Mesenchymal stem cell (in vitro differentiated cells and primary cell): ENCODE data around the gene AKIRIN2.
"Not testable (repeated sequence)": the region's sequence is repeated elsewhere in the genome, so short reads cannot be mapped to it uniquely, and the experiment has no call there.

Experiments used
- DNase-seq: peaks from one replicate; pipeline ENCODE4 v3.0.0-alpha.2; 2013
- H2AFZ ChIP-seq: one replicate; pipeline ENCODE4 v1.6.1; 2013; ENCODE audit warnings: low read depth, mild to moderate bottlenecking, control low read depth, inconsistent platforms, low read length, moderate library complexity
- H2AK5ac ChIP-seq: 2 replicates; pipeline ENCODE4 v1.6.1; 2013; ENCODE audit warnings: low read length, moderate library complexity, mild to moderate bottlenecking, inconsistent platforms; ENCODE audit not compliant: severe bottlenecking
- H2BK120ac ChIP-seq: one replicate; pipeline ENCODE4 v1.6.1; 2013; ENCODE audit warnings: low read depth, mild to moderate bottlenecking, inconsistent platforms, low read length, moderate library complexity
- H2BK12ac ChIP-seq, 2 experiments: one replicate each; pipeline ENCODE4 v1.6.1; 2013; ENCODE audit warnings: inconsistent platforms in 2 of 2, low read length in 2 of 2, mild to moderate bottlenecking in 2 of 2, moderate library complexity in 2 of 2, control low read depth in 1 of 2
- H2BK15ac ChIP-seq: one replicate; pipeline ENCODE4 v1.6.1; 2013; ENCODE audit warnings: mild to moderate bottlenecking, low read depth, inconsistent platforms; ENCODE audit not compliant: poor library complexity, severe bottlenecking
- H2BK5ac ChIP-seq: 2 replicates; pipeline ENCODE4 v1.6.1; 2013; ENCODE audit warnings: low read depth, mild to moderate bottlenecking, low read length, control low read depth, inconsistent platforms; ENCODE audit not compliant: poor library complexity, severe bottlenecking
- H3K14ac ChIP-seq, 2 experiments: one replicate each; pipeline ENCODE4 v1.6.1; 2013; ENCODE audit warnings: inconsistent platforms in 2 of 2, low read length in 2 of 2, control low read depth in 1 of 2, mild to moderate bottlenecking in 1 of 2, moderate library complexity in 1 of 2
- H3K18ac ChIP-seq, 2 experiments: one replicate each; pipeline ENCODE4 v1.6.1; 2013; ENCODE audit warnings: inconsistent platforms in 2 of 2, low read length in 2 of 2, control low read depth in 1 of 2, low read depth in 1 of 2, mild to moderate bottlenecking in 1 of 2
- H3K23ac ChIP-seq, 2 experiments: one replicate each; pipeline ENCODE4 v1.6.1; 2013; ENCODE audit warnings: inconsistent platforms in 2 of 2, low read length in 2 of 2, mild to moderate bottlenecking in 2 of 2, moderate library complexity in 2 of 2, control low read depth in 1 of 2
- H3K27ac ChIP-seq: 2 replicates; pipeline ENCODE4 v1.5.1; 2013; ENCODE audit warnings: mild to moderate bottlenecking, moderate library complexity, low read length, control low read depth, inconsistent platforms; ENCODE audit not compliant: poor library complexity, severe bottlenecking
- H3K27me3 ChIP-seq, 2 experiments: 2 replicates each; pipeline versions ENCODE4 v1.6.1 to v1.7.0; 2013; ENCODE audit warnings: low read length in 2 of 2, mild to moderate bottlenecking in 2 of 2, moderate library complexity in 2 of 2, control low read depth in 1 of 2, inconsistent platforms in 1 of 2; ENCODE audit not compliant: control insufficient read depth in 1 of 2, insufficient read depth in 1 of 2
- H3K36me3 ChIP-seq, 2 experiments: 2 replicates each; pipeline versions ENCODE4 v1.6.1 to v1.7.0; 2013; ENCODE audit warnings: low read length in 2 of 2, control low read depth in 1 of 2, inconsistent platforms in 1 of 2, low read depth in 1 of 2, mild to moderate bottlenecking in 1 of 2; ENCODE audit not compliant: insufficient read depth in 2 of 2, control insufficient read depth in 1 of 2
- H3K4ac ChIP-seq, 2 experiments: one replicate each; pipeline ENCODE4 v1.6.1; 2013; ENCODE audit warnings: inconsistent platforms in 2 of 2, low read length in 2 of 2, mild to moderate bottlenecking in 2 of 2, moderate library complexity in 2 of 2, control low read depth in 1 of 2, low read depth in 1 of 2
- H3K4me1 ChIP-seq: 2 replicates; pipeline ENCODE4 v1.6.1; 2013; ENCODE audit warnings: low read depth, low read length, control low read depth; ENCODE audit not compliant: control insufficient read depth, insufficient read depth
- H3K4me2 ChIP-seq: 2 replicates; pipeline ENCODE4 v1.6.1; 2013; ENCODE audit warnings: low read length, mild to moderate bottlenecking, inconsistent platforms; ENCODE audit not compliant: poor library complexity, severe bottlenecking
- H3K4me3 ChIP-seq, 2 experiments: 2 replicates each; pipeline versions ENCODE4 v1.5.1 to v1.7.0; 2013; ENCODE audit warnings: low read length in 2 of 2, mild to moderate bottlenecking in 2 of 2, control low read depth in 1 of 2, low read depth in 1 of 2; ENCODE audit not compliant: insufficient read depth in 1 of 2
- H3K79me1 ChIP-seq: replicated peaks from 2 replicates; pipeline ENCODE4 v1.6.1; 2013; ENCODE audit warnings: mild to moderate bottlenecking, control low read depth, low read length, inconsistent platforms; ENCODE audit not compliant: poor library complexity, severe bottlenecking
- H3K9ac ChIP-seq: 2 replicates; pipeline ENCODE4 v1.7.0; 2013; ENCODE audit warnings: mild to moderate bottlenecking, low read length, moderate library complexity
- H3K9me3 ChIP-seq: 2 replicates; pipeline ENCODE4 v1.7.0; 2013; ENCODE audit warnings: mild to moderate bottlenecking, low read length; ENCODE audit not compliant: control insufficient read depth
- H4K8ac ChIP-seq: one replicate; pipeline ENCODE4 v1.6.1; 2013; ENCODE audit warnings: inconsistent platforms, mild to moderate bottlenecking, low read length, moderate library complexity
- H4K91ac ChIP-seq: one replicate; pipeline ENCODE4 v1.6.1; 2013; ENCODE audit warnings: mild to moderate bottlenecking, low read length, inconsistent platforms
- WGBS: methylation state at CpG from one replicate; pipeline ENCODE4 v1.1.7; 2013; ENCODE audit warnings: mixed read lengths; 5-methylcytosine and 5-hydroxymethylcytosine counted together

Gene AKIRIN2

GRCh38 chr6:87712713-87713112 is 10.7 kb upstream of the AKIRIN2 start:
- H3K4me1 ChIP-seq, H3K14ac ChIP-seq, H2BK12ac ChIP-seq, H2BK15ac ChIP-seq, DNase-seq, H3K9me3 ChIP-seq, H3K27me3 ChIP-seq, H3K4me3 ChIP-seq, H3K9ac ChIP-seq, H4K8ac ChIP-seq, H2AFZ ChIP-seq, H2BK120ac ChIP-seq, H3K36me3 ChIP-seq, H3K79me1 ChIP-seq, H3K4ac ChIP-seq, H3K27ac ChIP-seq, H2AK5ac ChIP-seq, H2BK5ac ChIP-seq, H3K23ac ChIP-seq, H3K4me2 ChIP-seq, H4K91ac ChIP-seq, H3K18ac ChIP-seq: not testable (repeated sequence)
- WGBS, result 86% methylated on average over 2 of the region's 3 CpGs

- no peak overlapping the region for H3K18ac ChIP-seq
- no peak overlapping the region for H2BK120ac ChIP-seq
- H3K23ac ChIP-seq, result no peak overlapping the region
- H2BK5ac ChIP-seq, result no peak overlapping the region
- H3K4ac ChIP-seq, result no peak overlapping the region
- DNase-seq, result no peak
- H2AK5ac ChIP-seq, result no peak overlapping the region
- no peak overlapping the region for H3K4me2 ChIP-seq
- no peaks in the 10 kb centered on the region for H3K9me3 ChIP-seq
- H4K91ac ChIP-seq, result no peak overlapping the region
- no peak overlapping the region for H3K27ac ChIP-seq
- H3K9ac ChIP-seq, result no peak overlapping the region
- no peak overlapping the region for H2BK12ac ChIP-seq
- H4K8ac ChIP-seq, result no peak overlapping the region
- H3K79me1 ChIP-seq, result no peaks in the 10 kb centered on the region
- H3K14ac ChIP-seq, result no peak overlapping the region
- H3K4me3 ChIP-seq, result no peak overlapping the region
- H3K4me1 ChIP-seq, result peaks cover 1% of the 10 kb centered on the region
- WGBS, result 83% methylated on average over 3 of the region's 3 CpGs
- H2BK15ac ChIP-seq, result no peak overlapping the region
- no peaks in the 10 kb centered on the region for H3K36me3 ChIP-seq
- no peaks in the 10 kb centered on the region for H3K27me3 ChIP-seq
- H2AFZ ChIP-seq, result no peak overlapping the region
Measured at GRCh38 chr6:87710090-87710489, 8.1 kb upstream of the AKIRIN2 start.

GRCh38 chr6:87708581-87709427 is 6.8 kb upstream of the AKIRIN2 start:
- not testable (repeated sequence) for H2AK5ac ChIP-seq, DNase-seq, H2BK120ac ChIP-seq, H3K36me3 ChIP-seq, H3K23ac ChIP-seq, H3K18ac ChIP-seq, H3K4me1 ChIP-seq, H4K91ac ChIP-seq, H3K27me3 ChIP-seq, H2BK15ac ChIP-seq, H3K79me1 ChIP-seq, H4K8ac ChIP-seq, H3K9ac ChIP-seq, H2BK12ac ChIP-seq, H3K4me2 ChIP-seq, H3K4ac ChIP-seq, H3K9me3 ChIP-seq, H3K14ac ChIP-seq, H3K27ac ChIP-seq, H2AFZ ChIP-seq, H3K4me3 ChIP-seq, H2BK5ac ChIP-seq
- no CpG with 5 or more reads among the region's 7 CpGs for WGBS

GRCh38 chr6:87706187-87706966 is 4.3 kb upstream of the AKIRIN2 start:
- Histone ChIP-seq H3K27me3 (no peaks in the 10 kb centered on the region), H3K14ac (no peak overlapping the region), H4K91ac (no peak overlapping the region), H2AFZ (no peak overlapping the region), H4K8ac (no peak overlapping the region), H2BK12ac (no peak overlapping the region), H3K18ac (no peak overlapping the region), H3K4me3 (no peak overlapping the region), H3K27ac (peak overlapping the region; percentile 67), H2BK15ac (no peak overlapping the region), H3K4me2 (no peak overlapping the region), H2BK5ac (no peak overlapping the region), H3K9me3 (no peaks in the 10 kb centered on the region), H3K4ac (no peak overlapping the region), H2AK5ac (no peak overlapping the region), H2BK120ac (no peak overlapping the region), H3K23ac (no peak overlapping the region), H3K4me1 (peaks cover 6% of the 10 kb centered on the region), H3K79me1 (no peaks in the 10 kb centered on the region), H3K36me3 (no peaks in the 10 kb centered on the region), H3K9ac (no peak overlapping the region)
- WGBS, result 67% methylated on average over 1 of the region's 3 CpGs
- DNase-seq, result no peak
